ENCODE data around the gene LARGE1.
"Not testable (repeated sequence)": the region's sequence is repeated elsewhere in the genome, so short reads cannot be mapped to it uniquely, and the experiment has no call there.

Gene LARGE1

GRCh38 chr22:33386270-33386669, 534.0 kb downstream of the LARGE1 start:
- no peak for DNase-seq

DNA sequence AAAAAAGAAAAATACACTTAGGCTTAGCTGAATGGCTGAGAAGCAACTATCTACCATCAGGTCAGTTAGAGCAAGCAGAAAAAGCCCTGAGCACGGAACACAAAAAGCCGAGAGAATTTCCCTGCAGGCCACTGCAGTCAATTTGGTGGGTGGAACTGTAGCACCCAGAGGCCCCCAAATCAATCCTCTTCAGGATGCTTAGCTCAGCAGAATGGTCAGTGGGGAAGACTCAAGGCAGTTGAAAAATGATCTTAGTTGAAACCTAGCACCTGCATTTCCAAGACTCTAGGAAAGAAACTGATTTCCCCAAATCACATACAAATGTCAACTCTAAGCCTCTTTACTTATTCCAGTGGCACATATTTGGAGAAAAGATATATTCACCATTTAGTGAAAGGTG, 534.7 kb downstream of the LARGE1 start:
- DNase-seq, result no peak

- DNase-seq, result no peak
Measured at GRCh38 chr22:33382436-33382835, 537.8 kb downstream of the LARGE1 start.

- no peak for DNase-seq
Measured at GRCh38 chr22:33381531-33382406, 538.5 kb downstream of the LARGE1 start.

GRCh38 chr22:33380789-33381530, 539.3 kb downstream of the LARGE1 start:
- no peak for DNase-seq

DNA sequence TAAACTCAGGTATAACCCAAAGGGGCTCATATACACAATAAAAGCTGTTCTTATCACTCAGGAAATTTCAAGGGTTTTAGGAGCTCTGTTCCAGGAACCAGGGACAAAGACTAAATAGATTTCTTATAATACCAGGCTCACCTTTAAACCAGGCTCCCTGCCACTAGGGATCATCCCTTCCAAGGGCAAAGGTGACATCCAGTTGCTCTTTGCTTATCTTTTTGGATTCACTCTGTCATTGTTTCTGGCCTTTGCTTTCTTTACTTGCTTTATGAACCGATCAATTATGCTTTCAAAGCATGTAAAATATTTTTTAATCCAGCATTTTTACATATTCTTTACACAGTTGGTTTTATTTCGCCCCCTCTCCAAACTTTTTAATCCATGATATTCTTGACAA, 540.4 kb downstream of the LARGE1 start:
- no peak for DNase-seq

- no peak for DNase-seq
Measured at GRCh38 chr22:33372875-33373274, 547.4 kb downstream of the LARGE1 start.

DNA sequence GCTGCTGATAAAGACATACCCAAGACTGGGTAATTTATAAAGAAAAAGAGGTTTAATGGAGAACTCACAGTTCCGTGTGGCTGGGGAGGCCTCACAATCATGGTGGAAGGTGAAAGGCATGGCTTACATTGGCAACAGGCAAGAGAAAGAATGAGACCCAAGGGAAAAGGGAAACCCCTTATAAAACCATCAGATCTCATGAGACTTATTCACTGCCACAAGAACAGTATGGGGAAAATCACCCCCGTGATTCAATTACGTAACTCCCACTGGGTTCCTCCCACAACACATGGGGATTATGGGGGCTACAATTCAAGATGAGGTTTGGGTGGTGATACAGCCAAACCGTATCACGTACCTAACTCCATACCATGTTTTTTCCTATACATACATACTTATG, 557.0 kb downstream of the LARGE1 start:
- DNase-seq, result not testable (repeated sequence)

- no peak for DNase-seq
Measured at GRCh38 chr22:33362702-33363101, 557.6 kb downstream of the LARGE1 start.

DNA sequence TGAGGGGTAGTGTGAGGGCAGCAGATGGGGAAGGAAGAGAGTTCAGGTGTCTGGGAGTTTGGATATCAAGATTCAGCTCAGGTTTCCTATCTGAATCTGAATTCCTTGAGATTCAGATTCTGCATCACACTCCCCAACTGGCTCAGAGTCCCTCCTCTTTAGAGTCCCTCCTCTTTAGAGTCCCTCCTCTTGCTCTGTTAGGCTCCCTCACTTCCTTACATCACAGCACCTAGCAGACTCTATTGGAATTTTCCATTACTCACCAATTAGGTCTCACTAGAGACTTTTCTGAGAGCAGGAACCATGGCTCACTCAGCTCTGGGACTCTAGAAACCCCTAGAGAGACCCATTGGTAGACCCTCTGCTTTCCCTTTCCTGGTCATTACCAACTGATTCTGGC, 558.7 kb downstream of the LARGE1 start:
- DNase-seq, result no peak

- DNase-seq, result no peak
Measured at GRCh38 chr22:33357981-33358399, 562.3 kb downstream of the LARGE1 start.

DNA sequence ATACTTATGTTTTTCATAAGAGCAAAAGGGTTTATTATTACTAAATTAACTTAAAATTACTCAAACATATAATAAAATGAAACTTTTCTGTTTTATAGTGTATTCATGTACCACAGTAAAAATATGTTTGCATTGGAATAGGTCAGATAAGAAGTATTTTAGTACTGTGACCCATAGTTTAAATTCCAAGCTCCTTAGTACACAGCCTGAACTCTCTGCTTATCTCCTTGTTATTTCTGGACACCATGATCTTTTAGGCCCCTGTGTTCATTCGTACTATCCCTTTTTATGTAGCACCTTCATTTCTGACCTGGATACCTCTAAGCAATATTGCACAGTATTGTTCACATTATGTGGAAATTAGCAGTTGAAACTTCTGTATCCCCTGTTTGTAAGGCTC, 565.3 kb downstream of the LARGE1 start:
- no peak for DNase-seq

GRCh38 chr22:33353502-33353901, 566.8 kb downstream of the LARGE1 start:
- no peak for DNase-seq

GRCh38 chr22:33352768-33353167, 567.5 kb downstream of the LARGE1 start:
- DNase-seq, result no peak

- no peak for DNase-seq
Measured at GRCh38 chr22:33350961-33351360, 569.3 kb downstream of the LARGE1 start.

- no peak for DNase-seq
Measured at GRCh38 chr22:33350491-33350890, 569.8 kb downstream of the LARGE1 start.

DNA sequence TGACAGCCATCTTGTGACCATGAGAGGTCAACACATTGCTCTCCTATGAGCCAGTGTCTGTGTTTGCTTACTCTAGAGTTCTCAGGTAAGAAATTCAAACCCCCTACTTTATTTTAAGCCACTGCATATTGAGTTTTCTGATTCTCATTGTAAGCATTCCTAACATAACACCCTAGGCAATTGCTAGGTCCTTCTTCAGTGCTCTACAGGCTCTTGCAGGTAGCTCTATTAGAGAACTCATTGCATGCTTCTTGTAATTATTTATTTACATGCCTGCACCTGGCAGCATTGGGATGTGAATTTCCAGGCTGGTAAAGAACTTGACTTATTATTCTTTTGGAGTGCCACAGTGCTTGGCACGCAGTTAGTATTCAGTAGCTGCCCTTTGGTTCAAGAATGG, 573.3 kb downstream of the LARGE1 start:
- DNase-seq, result no peak

DNA sequence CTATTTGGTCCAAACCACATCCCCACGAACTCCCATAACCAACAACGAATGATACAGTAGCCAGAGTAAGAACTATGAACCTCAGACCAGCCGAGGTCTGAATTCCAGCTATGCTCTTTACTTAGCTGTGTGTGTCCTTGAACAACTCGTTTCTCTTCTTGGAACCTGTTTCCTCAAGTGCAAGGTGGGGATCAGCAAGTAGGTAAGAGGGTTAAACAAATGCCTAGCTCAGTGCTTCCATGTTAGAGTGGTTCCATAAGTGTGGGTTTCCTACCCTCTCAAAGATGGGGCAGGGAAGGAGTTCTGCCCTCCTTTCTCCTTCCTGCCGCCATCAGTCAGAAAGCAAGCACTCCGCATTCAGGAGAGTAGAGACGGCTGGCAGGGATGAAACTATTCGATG, 578.7 kb downstream of the LARGE1 start:
- DNase-seq, result no peak

GRCh38 chr22:33337524-33337923, 582.8 kb downstream of the LARGE1 start:
- no peak for DNase-seq

- no peak for DNase-seq
Measured at GRCh38 chr22:33335611-33336279, 584.5 kb downstream of the LARGE1 start.

- DNase-seq, result no peak
Measured at GRCh38 chr22:33332538-33332937, 587.7 kb downstream of the LARGE1 start.

DNA sequence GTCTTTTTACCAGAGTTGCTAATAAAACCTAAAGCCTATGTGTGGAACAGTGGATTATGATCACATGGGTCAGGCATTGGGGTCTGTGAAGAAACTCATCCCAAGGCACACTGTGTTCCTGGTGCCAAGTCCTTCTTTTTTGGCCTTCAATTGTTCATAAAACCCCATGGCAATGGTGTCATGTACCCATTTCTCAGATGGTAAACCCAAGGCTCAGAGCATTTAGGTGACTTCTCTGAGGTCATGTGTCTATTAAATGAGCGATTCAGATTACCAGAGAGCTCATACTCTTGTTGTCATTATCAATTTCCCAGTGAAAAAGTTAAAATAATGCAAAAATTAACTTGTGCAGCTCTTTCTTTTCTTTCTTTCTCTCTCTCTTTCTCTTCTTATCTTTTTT, 589.3 kb downstream of the LARGE1 start:
- no peak for DNase-seq

DNA sequence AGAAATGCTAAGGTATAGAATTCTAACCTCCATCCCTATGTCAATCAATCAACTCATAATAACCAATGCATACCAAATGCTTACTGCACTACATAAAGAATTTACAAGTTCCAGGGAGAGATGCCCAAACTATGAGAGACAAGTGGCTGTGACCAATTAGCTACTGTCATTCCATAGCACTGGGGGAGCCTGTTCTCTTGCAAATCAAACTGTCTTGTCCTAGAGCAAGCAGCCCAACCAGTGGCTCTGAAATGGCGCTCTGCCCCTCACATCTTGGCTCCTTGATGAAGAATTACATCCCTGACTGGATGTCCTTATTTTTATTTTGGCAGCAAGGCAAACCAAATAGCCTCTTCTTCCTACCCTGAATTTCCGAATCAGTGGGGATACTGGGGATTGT, 589.7 kb downstream of the LARGE1 start:
- no peak for DNase-seq

GRCh38 chr22:33329398-33329797, 590.9 kb downstream of the LARGE1 start:
- DNase-seq, result no peak
